GM21825 (cell line): Measurements from ENCODE around the gene CPM.
A peak's percentile ranks its signal among the peaks of the same experiment; 100 is the strongest.
"Not testable (repeated sequence)": the region's sequence is repeated elsewhere in the genome, so short reads cannot be mapped to it uniquely, and the experiment has no call there.

ENCODE experiments used
- ATAC-seq: cut with Tn5 transposase; IDR thresholded peaks from one replicate; pipeline ENCODE4 v1.9.1; 2021; ENCODE audit warnings: mild to moderate bottlenecking, moderate library complexity; ENCODE audit not compliant: unreplicated experiment

The CPM gene

DNA sequence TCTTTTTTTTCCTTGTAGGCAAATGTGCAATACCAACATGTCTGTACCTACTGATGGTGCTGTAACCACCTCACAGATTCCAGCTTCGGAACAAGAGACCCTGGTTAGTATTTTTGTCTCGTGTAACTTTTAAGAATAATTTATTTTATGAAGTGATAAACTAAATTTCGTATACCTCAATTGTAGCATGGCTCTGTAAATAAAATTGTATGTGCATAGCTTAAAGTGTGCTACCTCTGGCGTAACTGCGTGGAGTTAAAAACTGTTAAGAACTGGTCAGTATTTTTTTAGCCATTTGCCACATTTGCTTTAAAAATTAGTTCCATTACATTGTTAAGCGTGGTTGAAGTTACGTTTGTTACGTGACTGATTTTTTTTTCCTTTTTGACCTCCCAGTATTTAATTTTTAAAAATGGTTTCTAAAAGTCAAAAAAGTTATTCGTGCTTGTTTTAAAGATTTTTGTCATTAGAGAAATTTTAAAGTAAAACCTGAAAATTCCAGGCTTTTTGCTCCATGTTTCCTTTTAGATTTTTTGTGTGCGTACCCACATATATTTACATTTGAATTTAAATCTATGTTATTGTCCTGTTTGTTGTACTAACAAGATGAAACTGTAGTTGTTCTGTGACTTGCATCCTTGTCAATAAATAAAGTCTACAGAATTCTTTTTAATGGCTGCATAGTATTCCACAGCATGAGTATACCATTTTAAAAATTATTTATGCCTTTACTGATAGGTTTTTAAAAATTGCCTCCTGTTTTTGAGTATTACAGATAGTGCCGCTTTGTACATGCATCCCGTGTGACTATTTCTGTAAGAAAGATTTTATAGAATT lies 123.6 kb downstream of the CPM start:
- ATAC-seq, result no peak

GRCh38 chr12:68808388-68809189 lies 124.4 kb downstream of the CPM start:
- ATAC-seq, result peak; percentile 48

- peak; percentile 79 for ATAC-seq
These were observed 125.2 kb downstream of the CPM start, which contains the start of gene MDM2 for GRCh38 chr12:68807576-68808387. Gene MDM2 (plus strand): TSS chr12:68808177. CDS start chr12:68808478, 301 bp downstream.

DNA sequence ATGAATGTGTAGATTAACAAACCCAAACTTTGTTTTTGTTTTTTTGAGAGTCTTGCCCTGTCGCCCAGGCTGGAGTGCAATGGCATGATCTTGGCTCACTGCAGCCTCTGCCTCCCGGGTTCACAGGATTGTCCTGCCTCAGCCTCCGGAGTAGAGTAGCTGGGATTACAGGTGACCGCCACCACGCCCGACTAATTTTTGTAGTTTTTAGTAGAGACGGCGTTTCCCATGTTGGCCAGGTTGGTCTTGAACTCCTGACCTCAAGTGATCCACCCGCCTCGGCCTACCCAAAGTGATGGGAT lies 125.7 kb downstream of the CPM start:
- ATAC-seq, result not testable (repeated sequence)

- ATAC-seq, result no peak
These were observed 126.3 kb downstream of the CPM start for GRCh38 chr12:68806488-68807237.

GRCh38 chr12:68805592-68806120 lies 127.3 kb downstream of the CPM start:
- ATAC-seq, result no peak

DNA sequence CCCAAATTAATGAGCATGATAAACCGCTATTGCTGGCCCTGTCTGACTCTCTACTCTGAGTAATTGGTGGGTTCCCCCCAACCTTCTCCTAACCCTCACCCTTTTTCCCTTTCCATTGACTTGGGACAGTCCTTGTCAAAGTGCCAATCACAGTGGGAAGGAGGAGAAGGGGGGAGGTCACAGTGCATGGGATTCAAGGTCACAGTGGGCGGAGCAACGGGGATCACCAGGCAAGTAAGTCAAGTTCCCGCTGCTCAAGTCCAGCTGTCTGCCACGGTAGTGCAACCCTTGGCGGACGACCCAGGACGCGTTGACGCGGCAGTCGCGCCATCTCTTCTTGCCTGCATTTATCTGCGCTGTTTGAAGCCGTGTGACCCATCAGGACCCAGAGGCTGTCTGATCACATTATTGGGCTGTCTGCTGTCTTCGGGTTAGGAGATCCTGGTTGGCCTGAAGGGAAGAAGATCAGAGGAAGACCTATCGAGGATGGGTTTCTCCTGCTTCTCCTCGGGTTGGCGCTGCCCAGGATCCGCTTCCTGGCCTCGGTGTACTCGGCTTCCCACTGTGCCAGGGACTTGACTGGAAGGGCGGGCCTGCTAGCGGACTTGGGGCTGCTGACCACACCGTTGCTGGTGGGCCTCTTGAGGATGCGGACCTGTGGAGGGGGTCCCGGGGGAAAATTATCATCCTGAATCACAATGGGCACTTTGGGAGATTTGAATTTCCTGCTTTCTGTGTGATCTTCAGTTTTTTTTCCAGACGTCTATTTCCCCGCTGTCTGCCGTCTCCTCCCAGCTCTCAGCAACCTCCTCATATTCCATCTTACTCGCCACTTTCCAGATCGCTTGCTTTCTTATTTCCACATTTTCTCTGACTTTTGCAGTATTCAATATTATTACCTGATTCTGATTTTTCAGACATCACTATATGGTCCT lies 128.0 kb downstream of the CPM start:
- no peak for ATAC-seq

- no peak for ATAC-seq
These were observed 128.9 kb downstream of the CPM start for GRCh38 chr12:68803948-68804656.

- not testable (repeated sequence) for ATAC-seq
These were observed 129.9 kb downstream of the CPM start for GRCh38 chr12:68802911-68803651.

GRCh38 chr12:68802372-68802745 lies 130.6 kb downstream of the CPM start:
- peak; percentile 16 for ATAC-seq
